Stimulated activated naive CD8-positive, alpha-beta T cell treated with anti-CD3 and anti-CD28 coated beads, Interleukin-15, amount 100 ng/mL, for 72 hours (primary cell): ENCODE results near the gene EFCAB9.
A peak's percentile ranks its signal among the peaks of the same experiment; 100 is the strongest.
"Not testable (repeated sequence)": the region's sequence is repeated elsewhere in the genome, so short reads cannot be mapped to it uniquely, and the experiment has no call there.

Experiments
- ATAC-seq: fragments of 150-1000 bp; cut with Tn5 transposase; 2 replicates; pipeline ENCODE4 v1.10.0; 2021; ENCODE audit warnings: mild to moderate bottlenecking, moderate library complexity
- DNase-seq, 2 donors: peaks; one replicate each; pipeline ENCODE4 v3.0.0; 2021 to 2022
- H3K27ac Mint-ChIP-seq, 2 donors: one replicate each; pipeline ENCODE4 v1.8.0; 2022; ENCODE audit warnings: mild to moderate bottlenecking in 2 of 2, mixed read lengths in 2 of 2, moderate library complexity in 2 of 2
- H3K27me3 Mint-ChIP-seq: one replicate; pipeline ENCODE4 v1.8.0; 2022; ENCODE audit warnings: mixed read lengths
- H3K4me1 Mint-ChIP-seq: one replicate; pipeline ENCODE4 v1.8.0; 2022; ENCODE audit warnings: mild to moderate bottlenecking, mixed read lengths
- H3K4me3 Mint-ChIP-seq, 2 donors: one replicate each; pipeline ENCODE4 v1.8.0; 2022; ENCODE audit warnings: mild to moderate bottlenecking in 2 of 2, mixed read lengths in 2 of 2, moderate library complexity in 1 of 2
- H3K9me3 Mint-ChIP-seq, 2 donors: one replicate each; pipeline ENCODE4 v1.8.0; 2022; ENCODE audit warnings: mixed read lengths in 2 of 2

The EFCAB9 gene

DNA sequence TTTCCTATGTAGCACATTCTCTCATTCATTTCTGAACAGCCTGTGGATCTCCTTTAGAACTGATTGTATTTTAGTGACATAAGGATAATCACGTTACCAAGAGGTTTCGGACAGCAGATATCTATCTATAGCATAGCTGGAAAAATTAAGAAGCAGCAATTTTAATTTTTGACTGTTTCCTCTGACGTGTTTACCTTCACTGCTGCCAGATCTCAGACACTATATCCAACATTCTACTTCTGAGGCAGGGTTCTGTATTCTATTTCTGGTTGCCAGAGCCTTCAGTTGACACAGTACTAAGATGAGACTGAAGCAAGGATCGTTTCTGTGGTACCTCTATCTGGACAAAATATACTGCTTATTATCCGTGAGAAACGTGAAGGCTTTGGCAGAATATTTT lies at the start of gene EFCAB9:
TSS of gene EFCAB9 (plus strand) at position 301 of the 400 bp plus-strand sequence. CDS start at position 302, 1 bp downstream.
- no peak within 1 kb of the TSS for H3K27ac Mint-ChIP-seq
- peaks cover 7% of the 10 kb centered on the region for H3K4me1 Mint-ChIP-seq
- H3K27me3 Mint-ChIP-seq = peaks cover 12% of the 10 kb centered on the region
- H3K9me3 Mint-ChIP-seq = no peaks in the 10 kb centered on the region
- no peak within 1 kb of the TSS for H3K4me3 Mint-ChIP-seq
- ATAC-seq = no peak
- DNase-seq = no peak

DNA sequence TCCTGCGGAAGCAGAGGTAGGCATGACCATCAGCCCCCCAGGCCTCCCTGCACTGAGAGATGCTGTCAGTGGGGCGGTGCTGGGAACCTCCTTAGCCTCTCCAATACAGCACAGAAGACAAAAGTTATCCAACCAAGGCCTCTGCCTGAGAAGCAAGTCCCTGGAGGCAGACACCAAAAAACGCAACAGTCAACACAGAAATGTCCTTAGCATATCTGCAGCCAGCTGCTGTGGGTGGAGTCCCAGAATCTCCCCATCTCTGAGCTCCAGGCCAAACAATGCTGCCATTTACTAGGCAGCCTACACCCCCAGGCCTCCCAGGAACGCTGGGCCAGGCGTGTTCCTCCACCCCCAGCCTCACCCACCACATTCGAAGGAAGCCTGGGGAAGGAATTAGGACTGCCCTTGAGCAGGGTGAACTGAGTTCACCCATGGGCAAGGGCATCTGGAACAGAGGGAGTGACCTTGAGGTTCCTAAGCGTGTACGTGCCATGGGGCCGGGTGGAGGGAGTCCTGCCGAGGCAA lies 49.6 kb upstream of the EFCAB9 start:
- peaks cover 95% of the 10 kb centered on the region for H3K4me1 Mint-ChIP-seq
- ATAC-seq (no peak), DNase-seq (no peak)
- H3K27me3 Mint-ChIP-seq = no peaks in the 10 kb centered on the region
- peak overlapping the region in 1 of 2 donors; percentile 25 for H3K27ac Mint-ChIP-seq
- H3K9me3 Mint-ChIP-seq = no peaks in the 10 kb centered on the region
- no peak overlapping the region for H3K4me3 Mint-ChIP-seq

DNA sequence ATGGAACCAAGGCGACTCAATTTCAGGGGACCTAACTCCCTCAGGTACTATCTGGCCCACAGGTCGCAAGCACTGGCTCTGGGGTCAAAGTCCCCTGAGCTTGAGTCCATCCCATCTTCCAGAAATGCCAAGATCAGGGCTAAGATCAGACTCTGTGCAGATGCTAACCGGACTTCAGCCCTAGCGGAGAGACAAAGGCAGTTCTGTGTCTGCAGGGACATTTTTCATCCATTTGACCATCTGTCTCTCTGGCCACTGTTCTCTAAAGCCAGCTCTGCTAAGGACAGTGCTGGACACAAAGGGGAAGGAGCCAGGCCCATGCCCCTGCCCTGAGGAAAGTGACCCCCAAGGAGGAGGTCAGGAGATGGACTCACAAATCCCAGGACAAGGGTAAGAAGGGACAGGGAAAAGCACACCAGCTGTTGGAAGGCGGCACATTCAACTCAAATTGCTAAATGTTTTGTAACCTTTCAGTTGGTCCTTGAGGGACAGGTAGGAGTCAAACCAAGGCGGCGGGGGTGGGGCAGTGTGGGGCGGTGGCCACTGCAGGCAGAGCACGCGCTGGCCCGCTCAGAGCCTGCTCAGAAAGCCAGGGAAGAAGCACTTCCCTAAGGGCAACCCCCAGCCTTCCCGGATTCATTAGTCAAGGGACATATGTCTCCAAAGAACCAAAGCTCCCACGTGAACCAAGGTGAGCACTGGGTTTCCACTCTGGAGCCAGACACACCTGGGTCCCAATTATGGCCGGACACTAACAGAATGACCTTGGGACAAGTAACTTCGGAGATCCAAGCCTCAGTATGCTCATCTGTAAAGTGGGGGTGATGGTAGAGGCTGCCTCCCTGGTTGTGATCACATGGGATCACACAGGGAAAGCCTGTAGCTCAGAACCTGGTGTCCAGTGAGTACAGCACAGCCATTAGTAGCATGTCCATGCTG lies 48.8 kb upstream of the EFCAB9 start:
- no peak for ATAC-seq
- peaks cover 91% of the 10 kb centered on the region for H3K4me1 Mint-ChIP-seq
- H3K9me3 Mint-ChIP-seq = no peaks in the 10 kb centered on the region
- H3K27me3 Mint-ChIP-seq = no peaks in the 10 kb centered on the region
- no peak overlapping the region for H3K4me3 Mint-ChIP-seq
- no peak for DNase-seq
- peak overlapping the region; percentile 24 to 74 for H3K27ac Mint-ChIP-seq

DNA sequence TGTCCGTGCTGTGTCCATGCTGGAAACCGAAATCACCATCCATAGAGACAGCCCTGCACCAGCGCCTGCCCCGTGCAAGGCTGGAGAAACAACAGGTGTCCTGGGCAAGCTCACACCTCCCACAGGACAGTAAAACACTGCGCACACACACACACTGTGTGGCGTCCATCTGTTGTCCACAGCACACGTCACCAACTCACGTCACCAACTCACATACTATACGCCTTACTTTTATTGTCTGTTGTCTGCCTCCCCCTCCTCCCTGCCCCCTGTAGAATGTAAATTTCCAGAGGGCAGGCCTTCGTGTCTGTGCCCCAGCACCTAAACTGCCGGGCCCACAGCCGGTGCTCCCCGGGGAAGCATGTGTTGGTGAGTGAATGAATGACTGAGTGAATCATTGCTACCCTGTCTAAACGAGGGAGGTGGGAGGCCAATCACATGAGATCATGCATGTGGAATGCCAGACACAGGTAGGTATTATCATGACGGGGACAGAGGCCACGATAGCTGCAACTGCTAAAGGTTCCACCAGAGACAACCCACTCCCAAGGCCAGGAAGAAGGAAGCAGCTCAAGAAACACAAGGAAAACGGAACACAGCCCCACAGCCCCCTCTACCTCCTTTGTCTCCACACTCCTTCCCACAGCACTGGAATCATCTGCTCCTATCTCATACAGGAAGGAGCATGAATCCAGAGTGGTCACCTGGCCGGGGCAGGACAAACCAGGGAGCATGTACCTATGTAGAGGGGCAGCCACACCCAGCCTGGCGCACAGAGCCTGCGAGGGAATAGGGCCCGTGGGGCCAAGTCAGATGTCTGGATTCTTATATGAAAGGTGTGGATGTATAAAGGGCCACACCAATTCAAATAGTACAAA lies 47.9 kb upstream of the EFCAB9 start:
- peak overlapping the region in 1 of 2 donors; percentile 46 for H3K27ac Mint-ChIP-seq
- ATAC-seq = no peak
- DNase-seq = no peak
- H3K27me3 Mint-ChIP-seq = no peaks in the 10 kb centered on the region
- H3K9me3 Mint-ChIP-seq = no peaks in the 10 kb centered on the region
- peaks cover 94% of the 10 kb centered on the region for H3K4me1 Mint-ChIP-seq
- peak overlapping the region in 1 of 2 donors; percentile 21 for H3K4me3 Mint-ChIP-seq

DNA sequence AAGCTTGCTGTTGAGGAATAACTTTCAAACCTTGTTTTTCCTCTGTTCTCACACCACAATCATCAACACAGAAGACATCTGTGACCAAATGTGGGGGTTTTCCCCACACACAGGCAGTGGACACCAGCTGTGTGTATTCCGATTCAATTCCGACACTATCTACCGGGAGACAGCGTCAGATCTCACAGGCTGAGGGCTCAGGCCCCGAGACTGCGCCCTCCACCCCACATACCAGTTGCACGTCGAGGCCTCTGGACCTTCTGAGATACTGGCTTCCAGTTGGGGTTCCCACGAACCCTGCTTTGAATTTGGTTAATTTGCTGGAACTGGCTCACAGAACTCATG lies 47.3 kb upstream of the EFCAB9 start:
- Mint-ChIP-seq H3K9me3 (no peaks in the 10 kb centered on the region), H3K27ac (peak overlapping the region; percentile 46 to 60), H3K4me3 (no peak overlapping the region), H3K4me1 (peaks cover 94% of the 10 kb centered on the region), H3K27me3 (no peaks in the 10 kb centered on the region)
- no peak for DNase-seq
- ATAC-seq = no peak

DNA sequence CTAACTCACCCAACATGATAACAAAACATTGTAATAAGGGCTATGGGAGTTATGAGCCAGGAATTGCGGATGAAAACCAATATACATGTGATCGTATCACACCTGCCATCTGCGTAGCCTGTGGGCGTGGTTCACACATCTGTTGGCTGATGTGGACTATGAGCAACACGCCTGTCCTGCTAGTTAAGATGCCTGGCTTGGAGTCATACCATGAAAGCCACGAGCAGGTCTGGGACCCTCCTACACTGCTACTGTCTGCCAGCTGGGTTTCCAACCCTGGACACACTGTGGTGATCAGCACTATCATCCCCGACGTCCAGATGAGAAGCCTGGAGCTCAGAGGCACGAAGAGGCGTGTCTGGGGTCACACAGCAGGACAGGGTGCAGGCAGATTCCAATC lies 46.1 kb upstream of the EFCAB9 start:
- no peak for DNase-seq
- Mint-ChIP-seq H3K9me3 (no peaks in the 10 kb centered on the region), H3K4me1 (peaks cover 91% of the 10 kb centered on the region), H3K27ac (no peak overlapping the region), H3K4me3 (no peak overlapping the region), H3K27me3 (no peaks in the 10 kb centered on the region)
- no peak for ATAC-seq

DNA sequence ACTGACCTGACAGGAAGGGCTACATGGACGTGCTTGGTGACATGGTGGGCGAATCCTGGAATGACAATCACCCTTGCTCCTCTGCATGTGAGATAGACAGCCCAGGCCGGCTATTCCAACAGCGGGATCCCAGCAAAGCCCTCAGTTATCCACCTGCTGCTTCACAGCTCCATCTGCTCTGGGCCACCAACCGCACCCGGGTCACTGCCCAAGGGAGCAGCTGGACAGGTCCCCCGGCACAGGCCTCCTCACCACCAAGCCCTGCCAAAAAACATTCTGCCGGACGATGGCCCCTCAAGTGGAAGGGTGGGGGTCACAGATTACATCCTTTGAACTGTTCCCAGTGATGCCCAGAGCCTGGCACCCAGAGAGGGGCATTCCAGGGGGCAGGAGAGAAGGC lies 45.6 kb upstream of the EFCAB9 start:
- Mint-ChIP-seq H3K9me3 (no peaks in the 10 kb centered on the region), H3K27ac (peak overlapping the region in 1 of 2 donors; percentile 75), H3K4me3 (no peak overlapping the region), H3K4me1 (peaks cover 91% of the 10 kb centered on the region), H3K27me3 (no peaks in the 10 kb centered on the region)
- DNase-seq (no peak), ATAC-seq (no peak)

DNA sequence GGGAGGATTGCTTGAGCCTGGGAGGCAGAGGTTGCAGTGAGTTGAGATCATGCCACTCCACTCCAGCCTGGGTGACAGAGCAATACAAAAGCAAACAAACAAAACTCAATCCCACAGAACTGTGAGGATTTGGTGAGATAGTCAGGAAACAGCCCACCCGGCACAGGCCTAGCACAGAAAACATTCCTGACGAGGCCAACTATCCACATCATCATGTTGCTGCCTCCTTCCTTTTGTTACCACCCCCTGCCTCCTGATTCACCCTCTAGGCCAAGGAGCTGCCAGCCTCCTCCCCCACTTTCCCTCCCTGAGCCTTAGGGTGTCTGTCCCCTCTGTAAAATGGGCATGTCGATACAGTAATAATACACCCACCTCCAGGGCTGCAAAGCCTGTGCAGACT lies 44.9 kb upstream of the EFCAB9 start:
- ATAC-seq (no peak), DNase-seq (no peak)
- Mint-ChIP-seq H3K9me3 (no peaks in the 10 kb centered on the region), H3K4me1 (peaks cover 91% of the 10 kb centered on the region), H3K4me3 (no peak overlapping the region), H3K27me3 (no peaks in the 10 kb centered on the region), H3K27ac (peak overlapping the region in 1 of 2 donors; percentile 35)

DNA sequence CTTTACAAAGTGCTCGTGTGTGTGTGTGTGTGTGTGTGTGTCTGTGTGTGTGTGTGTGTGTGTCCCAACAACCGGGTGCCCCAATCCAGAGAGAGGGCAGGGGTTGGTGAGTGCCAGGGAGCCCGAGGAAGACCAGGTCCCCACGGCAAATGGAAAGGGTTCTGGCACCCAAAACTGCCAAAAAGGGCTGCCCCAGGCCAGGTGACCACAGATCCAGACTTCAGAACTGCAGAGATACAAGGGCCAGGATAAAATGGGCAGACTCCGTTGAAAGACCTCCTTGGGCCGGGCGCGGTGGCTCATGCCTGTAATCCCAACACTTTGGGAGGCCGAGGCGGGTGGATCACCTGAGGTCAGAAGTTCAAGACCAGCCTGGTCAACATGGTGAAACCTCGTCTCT lies 44.5 kb upstream of the EFCAB9 start:
- DNase-seq, ATAC-seq, H3K4me3 Mint-ChIP-seq, H3K27me3 Mint-ChIP-seq, H3K9me3 Mint-ChIP-seq: not testable (repeated sequence)
- Mint-ChIP-seq H3K4me1 (peaks cover 91% of the 10 kb centered on the region), H3K27ac (peak overlapping the region; percentile 64 to 73)

DNA sequence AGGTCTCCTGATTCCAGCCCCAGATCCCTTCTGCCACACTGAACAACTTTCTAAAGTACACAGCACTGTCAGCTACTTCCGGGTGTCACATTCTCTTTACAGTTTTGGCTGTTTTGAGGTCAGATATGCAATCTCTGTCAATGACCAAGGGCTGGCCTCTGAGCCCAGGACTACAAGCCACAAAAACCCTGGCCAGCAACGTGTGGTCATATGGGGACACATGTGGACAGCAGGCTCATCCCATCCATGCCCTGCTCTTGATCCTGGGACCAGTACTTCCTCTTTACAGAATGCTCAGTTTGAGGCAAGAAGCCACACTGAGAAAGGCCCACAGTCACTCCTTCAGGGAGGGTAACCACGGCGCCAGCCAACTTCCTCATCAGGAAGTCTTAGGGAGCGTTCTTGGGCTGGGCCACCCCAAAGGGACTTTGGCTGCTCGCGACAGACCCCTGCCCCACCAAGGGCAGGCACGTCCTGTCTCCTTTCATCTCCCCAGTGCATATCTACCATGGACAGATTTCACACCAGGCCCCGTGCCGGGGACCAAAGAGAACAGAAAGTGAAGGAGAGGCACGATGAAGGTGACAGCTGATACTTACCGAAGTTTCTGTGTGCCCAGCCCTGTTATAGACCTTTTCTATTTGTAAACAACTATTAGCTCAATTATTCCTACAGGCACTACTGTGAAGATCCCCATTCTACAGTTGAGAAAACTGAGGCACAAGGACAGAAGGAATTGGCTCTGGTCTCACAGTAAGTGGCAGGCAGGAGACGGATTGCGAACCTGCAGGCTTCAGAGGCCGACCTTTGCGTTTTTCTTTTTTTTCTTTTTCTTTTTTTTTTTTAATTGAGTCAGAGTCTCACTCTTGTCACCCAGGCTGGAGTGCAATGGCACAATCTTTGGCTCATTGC lies 43.2 kb upstream of the EFCAB9 start:
- DNase-seq (peak; percentile 12 to 32), ATAC-seq (peak; percentile 73)
- peak overlapping the region; percentile 92 to 97 for H3K27ac Mint-ChIP-seq
- H3K4me1 Mint-ChIP-seq = peaks cover 89% of the 10 kb centered on the region
- H3K4me3 Mint-ChIP-seq = peak overlapping the region; percentile 74 to 77
- H3K9me3 Mint-ChIP-seq = no peaks in the 10 kb centered on the region
- H3K27me3 Mint-ChIP-seq = no peaks in the 10 kb centered on the region

DNA sequence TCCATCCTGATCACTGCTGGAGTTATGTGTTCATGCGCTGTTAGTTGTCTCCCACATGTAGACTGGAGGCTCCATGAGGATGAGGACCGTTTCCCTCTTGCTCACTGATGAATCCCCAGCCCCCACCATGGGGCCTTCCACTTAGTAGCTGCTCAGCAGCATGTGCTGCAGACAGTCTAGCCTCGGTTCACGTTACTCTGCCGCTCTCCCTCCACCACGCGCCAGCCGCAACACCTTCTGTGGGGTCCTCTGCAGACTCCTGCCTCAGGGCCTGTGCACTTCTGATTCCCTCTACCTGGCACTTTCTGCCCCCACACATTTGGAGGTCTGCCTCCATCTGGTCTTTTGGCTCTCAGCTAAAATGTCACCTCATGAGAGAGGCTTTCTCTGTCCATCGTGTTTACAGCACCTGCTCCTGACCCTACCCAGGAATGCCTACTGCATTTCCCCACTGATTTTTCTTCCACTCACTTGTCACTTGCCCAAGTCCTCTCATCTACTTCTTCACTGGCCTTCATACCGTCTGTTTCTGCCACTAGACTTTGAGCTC lies 42.2 kb upstream of the EFCAB9 start:
- Mint-ChIP-seq H3K4me1 (peaks cover 85% of the 10 kb centered on the region), H3K9me3 (no peaks in the 10 kb centered on the region), H3K27ac (peak overlapping the region; percentile 66 to 92), H3K4me3 (peak overlapping the region; percentile 74 to 77), H3K27me3 (no peaks in the 10 kb centered on the region)
- DNase-seq (no peak), ATAC-seq (no peak)

DNA sequence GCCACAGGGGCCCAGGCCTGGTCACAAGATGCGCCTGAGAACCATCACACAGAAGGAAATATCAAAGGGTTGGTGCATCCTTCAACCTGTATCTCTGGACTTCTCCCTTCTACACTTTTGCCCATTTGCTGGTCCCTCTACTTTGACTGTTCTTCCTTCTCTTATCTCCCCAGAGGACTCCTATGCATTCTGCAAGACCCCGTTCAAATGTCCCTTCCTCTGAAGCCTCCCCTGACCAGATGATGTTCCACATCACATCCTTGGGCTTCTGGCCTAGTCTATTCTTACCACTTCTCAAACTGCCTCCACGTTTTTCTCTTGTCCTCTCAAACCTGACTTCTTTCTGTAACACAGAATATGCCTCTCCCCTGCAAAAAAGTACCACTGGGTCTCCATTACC lies 40.3 kb upstream of the EFCAB9 start:
- DNase-seq (no peak), ATAC-seq (no peak)
- no peak overlapping the region for H3K27ac Mint-ChIP-seq
- H3K9me3 Mint-ChIP-seq = no peaks in the 10 kb centered on the region
- no peak overlapping the region for H3K4me3 Mint-ChIP-seq
- peaks cover 73% of the 10 kb centered on the region for H3K4me1 Mint-ChIP-seq
- H3K27me3 Mint-ChIP-seq = no peaks in the 10 kb centered on the region

DNA sequence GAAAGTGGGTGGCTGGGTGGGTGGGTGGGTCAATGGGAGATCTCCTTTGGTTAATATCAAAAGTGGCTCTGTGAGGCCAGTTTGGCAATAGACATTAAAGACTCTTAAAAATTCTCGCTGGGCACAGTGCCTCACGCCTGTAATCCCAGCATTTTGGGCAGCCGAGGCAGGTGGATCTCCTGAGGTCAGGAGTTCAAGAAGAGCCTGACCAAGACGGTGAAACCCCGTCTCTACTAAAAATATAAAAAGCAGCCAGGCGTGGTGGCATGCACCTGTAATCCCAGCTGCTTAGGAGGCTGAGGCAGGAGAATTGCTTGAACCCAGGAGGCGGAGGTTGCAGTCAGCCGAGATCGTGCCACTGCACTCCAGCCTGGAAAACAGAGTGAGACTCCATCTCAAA lies 38.9 kb upstream of the EFCAB9 start:
- H3K27me3 Mint-ChIP-seq, DNase-seq, ATAC-seq, H3K9me3 Mint-ChIP-seq, H3K4me3 Mint-ChIP-seq: not testable (repeated sequence)
- H3K4me1 Mint-ChIP-seq = peaks cover 72% of the 10 kb centered on the region
- peak overlapping the region in 1 of 2 donors; percentile 27 for H3K27ac Mint-ChIP-seq

DNA sequence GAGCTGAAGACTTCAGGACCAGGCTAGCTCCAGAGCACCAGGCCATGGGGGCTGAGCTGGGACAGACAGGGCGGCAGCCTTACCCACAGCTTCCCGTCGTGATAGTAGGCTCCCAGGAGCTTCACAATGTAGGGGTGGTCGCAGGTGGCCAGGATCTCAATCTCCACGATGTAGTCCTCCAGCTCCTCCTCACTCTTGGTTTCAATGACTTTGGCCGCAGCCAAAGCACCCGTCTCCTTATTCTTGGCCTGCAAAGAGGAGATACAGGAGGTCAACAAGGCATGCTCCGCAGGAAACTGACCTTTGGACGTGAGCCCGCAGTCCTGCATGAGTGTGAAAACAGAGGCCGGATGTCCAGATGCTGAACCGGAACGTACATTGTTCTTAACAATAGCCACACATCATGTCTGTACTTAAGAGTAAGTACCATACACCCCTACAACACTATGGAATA lies 37.4 kb upstream of the EFCAB9 start:
- no peak for DNase-seq
- H3K9me3 Mint-ChIP-seq = no peaks in the 10 kb centered on the region
- H3K27ac Mint-ChIP-seq = peak overlapping the region; percentile 8 to 77
- H3K4me3 Mint-ChIP-seq = no peak overlapping the region
- no peaks in the 10 kb centered on the region for H3K27me3 Mint-ChIP-seq
- peaks cover 72% of the 10 kb centered on the region for H3K4me1 Mint-ChIP-seq
- ATAC-seq = no peak
